ENCODE results near the gene SEPTIN2. TPM values are rescaled to one million over a fixed set of nuclear protein-coding genes. Genes with fewer than 3 reads are reported as not detected.

Gene SEPTIN2
- total RNA-seq (100 to 1,000 TPM; 303 to 309 TPM), polyA plus RNA-seq (100 to 1,000 TPM; 143 to 182 (median 144) TPM), total RNA-seq (154 to 281 (median 254) reads per million in 6 experiments)

- peak; percentile 58 to 65 for ATAC-seq
- Mint-ChIP-seq H3K27me3 (peaks cover 0 to 2% (median 0%) of the 10 kb centered on the region in 5 donors), H3K27ac (peak within 1 kb of the TSS; percentile 93 to 100 (median 99)), H3K9me3 (peaks cover 0 to 2% (median 0%) of the 10 kb centered on the region in 9 donors), H3K4me1 (peaks cover 38 to 79% (median 75%) of the 10 kb centered on the region in 4 donors), H3K4me3 (peak within 1 kb of the TSS; percentile 92 to 100 (median 98)), H3K36me3 (peaks cover 0 to 29% (median 7%) of the 10 kb centered on the region in 3 donors)
- POLR2A ChIA-PET = interaction anchor here (0.6 to 4.1 kb wide), 26 partner anchors 13 to 755 kb away, joined by 3 to 31 read pairs (median 5); partner anchors contain the start of genes ATG4B, D2HGDH, DTYMK and DUSP28
- peak in 8 of 10 donors; percentile 68 to 94 (median 86) for DNase-seq
Observed at GRCh38 chr2:241315879-241316631, at the start of gene SEPTIN2. Gene SEPTIN2 (plus strand): TSS chr2:241315925. CDS start chr2:241324233, 8,308 bp downstream.

- peak overlapping the region in 3 of 10 donors; percentile 17 to 57 (median 29) for H3K27ac Mint-ChIP-seq
- DNase-seq = no peak
- no peak overlapping the region for H3K4me3 Mint-ChIP-seq
- H3K27me3 Mint-ChIP-seq = no peaks in the 10 kb centered on the region
- peaks cover 5 to 60% (median 7%) of the 10 kb centered on the region in 3 donors for H3K36me3 Mint-ChIP-seq
- H3K9me3 Mint-ChIP-seq = no peaks in the 10 kb centered on the region
- POLR2A ChIA-PET = interaction anchor here (0.5 to 1.5 kb wide), 2 partner anchors 47 to 260 kb away, joined by 3 to 4 read pairs; no protein-coding TSS in a partner anchor
- H3K4me1 Mint-ChIP-seq = peaks cover 18 to 40% (median 36%) of the 10 kb centered on the region in 4 donors
- ATAC-seq = no peak
Observed at GRCh38 chr2:241267249-241268067, 48.3 kb upstream of the SEPTIN2 start.

GRCh38 chr2:241268306-241268705 is 47.4 kb upstream of the SEPTIN2 start:
- H3K4me3 Mint-ChIP-seq = peak overlapping the region in 2 of 10 donors; percentile 25 to 59
- H3K4me1 Mint-ChIP-seq = peaks cover 18 to 45% (median 39%) of the 10 kb centered on the region in 4 donors
- DNase-seq (no peak), ATAC-seq (no peak)
- peak overlapping the region in 2 of 10 donors; percentile 1 to 53 for H3K27ac Mint-ChIP-seq
- no peaks in the 10 kb centered on the region for H3K27me3 Mint-ChIP-seq
- H3K36me3 Mint-ChIP-seq = peaks cover 0 to 51% (median 3%) of the 10 kb centered on the region in 3 donors
- POLR2A ChIA-PET = interaction anchor here (1.5 kb wide), 1 partner anchor 46 kb away, joined by 4 read pairs; no protein-coding TSS in a partner anchor
- no peaks in the 10 kb centered on the region for H3K9me3 Mint-ChIP-seq

DNA sequence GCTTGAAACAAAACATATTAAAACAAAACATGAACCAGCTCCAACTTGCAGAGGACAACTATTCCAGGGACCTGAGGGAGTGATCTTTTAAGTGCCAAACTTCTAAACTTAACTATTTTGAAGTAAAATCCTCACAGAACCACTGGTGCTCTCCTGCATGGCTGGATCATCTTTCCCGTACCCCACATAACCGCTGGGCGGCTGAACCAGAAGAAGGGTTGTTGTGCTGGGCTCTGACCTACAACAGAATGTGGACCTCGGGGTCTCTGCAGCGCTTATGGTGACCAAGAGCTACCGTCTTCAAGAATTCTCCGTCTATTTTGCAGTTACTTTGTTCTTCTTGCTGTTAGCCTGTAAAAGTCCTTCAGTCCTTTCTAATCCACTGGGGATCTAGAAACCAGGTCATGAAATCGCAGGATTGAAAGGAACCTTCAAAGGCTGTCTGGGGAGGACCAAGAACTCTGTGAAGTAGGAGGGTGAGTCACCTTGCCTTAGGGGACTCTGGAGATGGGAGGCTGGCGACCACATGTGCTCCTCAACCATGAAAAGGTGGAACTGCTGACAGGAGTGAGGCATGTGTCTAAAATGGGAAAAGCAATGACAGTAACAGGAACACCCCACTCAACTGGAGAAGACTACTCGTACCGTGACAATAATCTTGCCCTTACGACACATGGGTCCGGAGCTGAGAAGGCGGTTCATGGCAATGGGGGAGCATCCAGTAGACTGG is 46.8 kb upstream of the SEPTIN2 start:
- Mint-ChIP-seq H3K27ac (peak overlapping the region in 7 of 10 donors; percentile 11 to 80 (median 46)), H3K4me3 (peak overlapping the region in 3 of 10 donors; percentile 38 to 60 (median 59)), H3K36me3 (peaks cover 0 to 46% (median 2%) of the 10 kb centered on the region in 3 donors), H3K9me3 (no peaks in the 10 kb centered on the region), H3K27me3 (no peaks in the 10 kb centered on the region), H3K4me1 (peaks cover 23 to 50% (median 44%) of the 10 kb centered on the region in 4 donors)
- no peak for DNase-seq
- ATAC-seq = no peak
- POLR2A ChIA-PET = no interaction called here

DNA sequence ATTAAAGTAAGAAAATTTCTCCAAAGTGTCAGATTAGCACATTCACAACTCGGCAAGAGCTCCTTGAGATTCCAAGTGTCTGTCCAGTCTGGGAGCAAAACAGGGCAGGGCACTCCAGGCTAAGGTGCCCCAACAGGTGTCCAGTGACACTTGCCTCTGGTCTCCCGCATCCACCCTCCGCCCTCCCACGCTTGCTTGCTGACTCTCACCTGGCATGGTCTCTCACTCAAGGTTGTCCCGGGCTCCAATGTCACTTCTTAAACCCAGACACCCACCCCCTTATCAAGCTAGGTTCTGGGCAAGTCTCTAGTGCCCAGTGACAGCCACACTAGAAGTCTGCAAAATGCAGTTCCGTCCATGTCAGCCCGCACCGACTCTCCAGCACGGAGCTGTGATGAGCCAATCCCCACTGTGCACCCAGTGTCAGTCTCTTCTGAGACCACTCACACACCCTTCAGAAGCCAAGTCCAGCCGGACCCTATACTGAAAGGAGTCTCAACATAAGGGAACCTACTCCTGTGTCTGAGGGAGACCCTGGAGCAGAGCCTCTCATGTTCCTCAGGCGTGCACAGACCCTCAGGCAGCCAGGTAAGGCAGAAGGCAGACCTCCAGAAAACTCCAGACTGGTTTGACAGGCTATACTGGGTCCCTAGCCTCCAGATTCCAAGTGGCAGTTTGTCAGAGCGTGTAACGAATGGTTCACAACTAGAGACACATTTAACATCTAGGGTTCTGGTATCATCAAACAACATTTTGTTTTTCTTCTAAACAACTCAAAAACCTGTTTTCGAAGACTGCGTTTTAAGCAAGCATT is 45.8 kb upstream of the SEPTIN2 start:
- peak overlapping the region in 6 of 10 donors; percentile 7 to 96 (median 64) for H3K4me3 Mint-ChIP-seq
- peaks cover 0 to 37% (median under 1%) of the 10 kb centered on the region in 3 donors for H3K36me3 Mint-ChIP-seq
- peak overlapping the region in 7 of 10 donors; percentile 17 to 74 (median 55) for H3K27ac Mint-ChIP-seq
- ATAC-seq (no peak), DNase-seq (no peak)
- H3K9me3 Mint-ChIP-seq = peaks cover 0 to 3% (median 0%) of the 10 kb centered on the region in 9 donors
- peaks cover 27 to 61% (median 52%) of the 10 kb centered on the region in 4 donors for H3K4me1 Mint-ChIP-seq
- POLR2A ChIA-PET = no interaction called here
- no peaks in the 10 kb centered on the region for H3K27me3 Mint-ChIP-seq

GRCh38 chr2:241270531-241270930 is 45.2 kb upstream of the SEPTIN2 start:
- POLR2A ChIA-PET = no interaction called here
- no peaks in the 10 kb centered on the region for H3K27me3 Mint-ChIP-seq
- ATAC-seq = no peak
- H3K4me1 Mint-ChIP-seq = peaks cover 29 to 63% (median 54%) of the 10 kb centered on the region in 4 donors
- no peak for DNase-seq
- peak overlapping the region; percentile 33 to 97 (median 94) for H3K4me3 Mint-ChIP-seq
- peak overlapping the region in 8 of 10 donors; percentile 17 to 91 (median 54) for H3K27ac Mint-ChIP-seq
- H3K9me3 Mint-ChIP-seq = peaks cover 0 to 9% (median 5%) of the 10 kb centered on the region in 9 donors
- peaks cover 4 to 31% (median 6%) of the 10 kb centered on the region in 3 donors for H3K36me3 Mint-ChIP-seq

GRCh38 chr2:241271706-241272302 is 43.9 kb upstream of the SEPTIN2 start:
- no peaks in the 10 kb centered on the region for H3K27me3 Mint-ChIP-seq
- POLR2A ChIA-PET = interaction anchor here (0.7 to 1.0 kb wide), 2 partner anchors 42 to 43 kb away, joined by 3 to 4 read pairs; partner anchors contain the start of genes HDLBP and SEPTIN2
- H3K4me3 Mint-ChIP-seq = peak overlapping the region; percentile 85 to 97 (median 94)
- ATAC-seq (peak; percentile 73 to 74), DNase-seq (peak; percentile 31 to 75 (median 48))
- H3K9me3 Mint-ChIP-seq = peaks cover 0 to 17% (median 9%) of the 10 kb centered on the region in 9 donors
- H3K36me3 Mint-ChIP-seq = peaks cover 7 to 21% (median 14%) of the 10 kb centered on the region in 3 donors
- H3K4me1 Mint-ChIP-seq = peaks cover 29 to 59% (median 54%) of the 10 kb centered on the region in 4 donors
- peak overlapping the region; percentile 67 to 95 (median 92) for H3K27ac Mint-ChIP-seq

DNA sequence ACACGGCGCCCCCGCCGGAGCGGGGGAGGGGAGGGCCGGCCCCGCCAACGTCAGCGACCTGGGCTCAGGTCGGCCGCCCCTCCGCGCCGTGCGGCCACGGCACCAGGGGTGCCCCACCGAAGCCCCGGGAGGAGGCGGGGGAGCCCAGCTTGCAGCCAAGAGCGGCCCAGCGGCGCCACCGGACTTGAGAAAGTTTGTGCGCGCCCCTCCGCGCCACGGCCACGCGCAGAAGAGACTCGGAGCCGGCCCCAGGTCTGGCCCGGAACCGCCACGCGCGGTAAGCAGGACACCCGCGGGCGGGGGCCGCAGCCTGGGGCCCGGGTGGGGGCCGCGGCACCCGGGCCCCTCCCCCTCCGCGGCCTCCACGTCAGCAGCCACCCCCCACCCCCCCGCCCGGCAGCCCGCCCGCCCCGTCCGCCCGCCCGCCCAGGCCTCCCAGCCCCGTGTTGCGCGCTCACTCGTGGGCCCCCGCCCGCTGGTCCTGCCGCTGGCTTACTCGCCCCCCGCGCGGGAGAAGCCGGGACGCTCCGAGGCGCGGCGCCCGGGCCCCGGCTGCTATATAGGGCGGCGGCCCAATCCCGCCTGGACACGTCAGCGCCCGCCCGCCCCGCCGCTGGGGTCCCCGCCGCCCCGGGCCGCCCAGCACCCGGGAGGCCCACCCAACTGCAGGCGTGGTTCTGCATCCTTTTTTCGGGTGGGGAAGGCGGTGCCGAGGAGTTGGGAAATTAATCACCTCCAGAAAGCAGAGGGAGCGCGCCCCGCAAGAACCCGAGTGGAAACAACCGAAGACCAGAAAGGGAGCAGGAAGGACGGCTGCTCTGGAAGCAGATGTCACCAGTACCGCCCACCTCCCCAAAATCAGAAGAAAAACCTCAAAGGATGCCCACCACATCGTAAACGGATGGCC is 43.2 kb upstream of the SEPTIN2 start:
- Mint-ChIP-seq H3K4me1 (peaks cover 29 to 57% (median 51%) of the 10 kb centered on the region in 4 donors), H3K9me3 (peaks cover 0 to 17% (median 9%) of the 10 kb centered on the region in 9 donors), H3K36me3 (peaks cover 7 to 16% (median 14%) of the 10 kb centered on the region in 3 donors), H3K4me3 (peak overlapping the region; percentile 67 to 85 (median 78)), H3K27me3 (no peaks in the 10 kb centered on the region), H3K27ac (peak overlapping the region in 9 of 10 donors; percentile 51 to 88 (median 72))
- POLR2A ChIA-PET = interaction anchor here (0.7 to 1.0 kb wide), 2 partner anchors 41 to 43 kb away, joined by 3 to 4 read pairs; partner anchors contain the start of genes HDLBP and SEPTIN2
- DNase-seq (peak; percentile 17 to 69 (median 41)), ATAC-seq (peak; percentile 68 to 76)

- peak overlapping the region in 9 of 10 donors; percentile 51 to 84 (median 72) for H3K27ac Mint-ChIP-seq
- DNase-seq (peak in 3 of 10 donors; percentile 5 to 18 (median 13)), ATAC-seq (peak in 1 of 2 donors; percentile 31)
- no peaks in the 10 kb centered on the region for H3K27me3 Mint-ChIP-seq
- peaks cover 7 to 14% (median 8%) of the 10 kb centered on the region in 3 donors for H3K36me3 Mint-ChIP-seq
- POLR2A ChIA-PET = no interaction called here
- peak overlapping the region; percentile 67 to 85 (median 77) for H3K4me3 Mint-ChIP-seq
- H3K4me1 Mint-ChIP-seq = peaks cover 29 to 59% (median 48%) of the 10 kb centered on the region in 4 donors
- H3K9me3 Mint-ChIP-seq = peaks cover 0 to 17% (median 9%) of the 10 kb centered on the region in 9 donors
Observed at GRCh38 chr2:241273210-241274020, 42.3 kb upstream of the SEPTIN2 start.
